COLO668 (cell line): Measurements from ENCODE around the gene SRGAP3.
"Not testable (repeated sequence)": the region's sequence is repeated elsewhere in the genome, so short reads cannot be mapped to it uniquely, and the experiment has no call there.

Experiments used
- DNase-seq: peaks from one replicate; lab custom pipeline; 2025; ENCODE audit not compliant: unreplicated experiment; lab: John Stamatoyannopoulos, UW

SRGAP3 gene

DNA sequence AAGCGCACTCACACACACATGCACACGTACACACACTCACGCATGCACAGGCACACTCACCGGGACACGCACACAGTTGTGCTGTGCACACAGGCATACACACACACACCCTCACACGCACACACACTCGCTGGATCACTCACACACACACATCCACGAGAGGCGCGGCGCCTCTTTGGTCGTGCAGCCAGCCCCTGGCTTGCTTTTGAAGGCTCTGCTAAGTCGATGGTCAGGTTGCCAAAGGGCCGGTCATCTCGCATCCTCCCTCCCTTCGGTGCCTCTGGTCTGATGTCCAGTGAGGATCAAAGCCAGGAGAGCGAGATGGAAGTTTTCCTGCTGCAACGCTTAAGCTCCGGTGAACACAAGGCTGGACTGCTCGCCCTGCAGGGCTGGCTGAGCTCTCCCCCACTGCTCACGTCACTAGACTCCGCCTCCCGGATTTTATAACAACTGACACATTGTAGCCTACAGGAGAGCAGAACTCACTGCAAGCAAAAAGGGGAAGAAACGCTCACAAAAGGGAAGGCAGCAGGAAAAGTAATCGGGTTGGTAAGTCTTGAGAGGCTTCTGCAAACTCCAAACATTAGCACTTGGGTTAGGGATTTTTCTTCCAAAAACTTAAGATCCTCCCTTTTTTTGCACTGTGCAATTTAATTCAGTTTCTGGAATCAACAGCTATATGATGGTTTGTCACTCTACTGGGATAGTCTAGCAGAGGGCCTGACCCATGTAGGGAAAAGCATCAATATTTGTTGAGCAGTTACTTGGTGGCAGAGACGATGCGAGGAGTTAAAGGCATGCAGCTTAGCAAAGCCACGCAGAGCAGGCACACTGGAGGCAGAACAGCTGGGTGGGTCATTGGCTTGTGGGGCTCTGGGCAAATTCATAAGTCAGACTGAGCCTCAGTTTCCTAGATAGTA is at the start of gene SRGAP3:
Gene SRGAP3 (minus strand): TSS at position 374 of the 920 bp plus-strand sequence. CDS start 695 bp downstream, outside the sequence.
- peak; percentile 78 for DNase-seq

- no peak for DNase-seq
These were observed 48.8 kb upstream of the SRGAP3 start for GRCh38 chr3:9298236-9298635.

DNA sequence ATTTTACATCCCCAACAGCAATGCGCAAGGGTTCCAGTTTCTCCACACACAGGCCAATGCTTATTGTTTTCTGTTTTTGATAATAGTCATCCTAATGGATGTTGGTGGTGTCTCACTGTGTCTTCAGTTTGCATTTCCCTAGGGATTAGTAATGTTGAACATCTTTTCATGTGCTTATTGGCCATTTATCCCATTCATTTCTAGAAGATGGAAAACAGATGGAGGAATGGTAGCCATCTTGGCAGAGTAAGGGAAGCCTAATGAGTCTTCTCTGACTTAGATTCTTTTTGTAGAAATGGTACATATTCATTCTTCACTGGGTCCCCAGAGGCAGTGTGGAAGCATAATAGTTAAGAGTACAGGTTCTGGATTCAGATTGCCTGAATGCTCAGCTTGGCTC is 46.8 kb upstream of the SRGAP3 start:
- no peak for DNase-seq

GRCh38 chr3:9295007-9295406 is 45.6 kb upstream of the SRGAP3 start:
- no peak for DNase-seq

- DNase-seq: not testable (repeated sequence)
These were observed 44.5 kb upstream of the SRGAP3 start for GRCh38 chr3:9293953-9294352.

DNA sequence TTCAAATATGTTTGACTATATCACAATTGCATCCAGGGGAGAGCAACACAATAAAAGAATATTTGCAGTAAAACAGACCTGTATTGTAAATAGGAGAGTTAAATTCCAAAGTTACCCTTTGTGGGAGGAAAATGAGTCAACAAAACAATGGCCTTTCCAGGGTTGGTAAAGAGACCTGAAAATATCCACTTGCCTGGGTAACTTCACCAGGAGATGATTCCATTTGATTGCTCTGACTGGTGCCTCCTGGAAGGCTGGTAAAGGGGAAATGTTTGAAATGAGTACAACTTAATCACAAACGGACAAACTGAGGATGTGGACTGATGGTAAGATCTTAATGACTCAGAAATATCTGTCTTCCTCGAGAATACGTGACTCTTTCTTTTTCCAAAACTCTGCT is 43.6 kb upstream of the SRGAP3 start:
- DNase-seq: no peak

DNA sequence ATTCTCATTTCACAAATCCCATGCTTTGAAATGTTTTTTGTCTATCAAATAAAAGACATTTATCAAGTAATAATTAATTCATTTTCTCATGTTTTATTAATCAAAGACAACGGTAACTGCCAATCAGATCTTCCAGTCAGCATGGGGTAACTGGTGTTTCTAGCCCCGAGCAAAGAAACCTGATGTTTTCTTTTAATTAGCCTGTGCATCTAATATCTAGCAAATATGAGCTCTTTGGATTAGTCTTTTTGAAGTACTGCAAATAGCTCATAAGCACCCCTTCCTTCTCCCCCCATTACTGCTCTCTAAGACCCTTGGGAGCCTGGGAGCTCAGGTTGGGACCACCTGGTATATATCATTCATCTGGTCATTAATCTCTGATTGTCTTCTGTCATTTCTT is 43.1 kb upstream of the SRGAP3 start:
- no peak for DNase-seq

- no peak for DNase-seq
These were observed 42.5 kb upstream of the SRGAP3 start for GRCh38 chr3:9291821-9292410.

GRCh38 chr3:9290566-9290965 is 41.1 kb upstream of the SRGAP3 start:
- DNase-seq: no peak

- DNase-seq: not testable (repeated sequence)
These were observed 32.1 kb upstream of the SRGAP3 start for GRCh38 chr3:9281533-9281932.

DNA sequence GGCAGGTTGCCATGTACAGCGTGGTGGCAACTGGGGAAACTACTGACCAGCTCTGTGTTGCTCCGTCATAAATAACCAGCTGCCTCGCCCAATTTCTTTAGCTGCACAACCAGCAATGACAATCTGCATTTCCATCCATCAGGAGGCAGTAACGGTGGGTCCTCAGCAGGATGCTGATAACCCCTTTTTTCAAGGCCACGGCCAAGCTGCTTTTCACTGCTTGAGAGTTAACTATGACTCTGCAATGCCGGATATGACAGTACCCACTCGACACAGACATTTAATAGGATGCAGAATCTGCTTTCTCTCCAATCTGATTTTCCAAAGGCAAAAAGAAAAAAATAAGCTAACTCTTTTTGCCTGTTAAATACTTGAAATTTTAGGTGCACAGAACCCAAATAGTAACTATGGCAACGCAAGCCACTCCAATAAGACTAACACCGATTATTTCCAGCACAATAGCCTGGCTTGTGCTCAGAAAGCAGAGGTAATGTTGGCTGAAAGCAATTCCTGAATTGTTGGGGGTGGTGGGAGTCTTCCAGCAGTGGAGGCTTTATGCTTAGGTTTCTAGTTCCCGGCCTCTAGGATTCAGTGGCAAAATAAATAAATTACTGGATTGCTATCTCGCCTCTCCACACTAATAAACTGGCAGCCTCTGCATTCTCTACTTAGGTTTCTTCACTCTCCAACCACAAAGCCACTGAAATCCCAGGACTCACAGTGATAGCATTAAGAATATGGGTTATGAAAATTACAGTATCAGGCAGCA is 31.2 kb upstream of the SRGAP3 start:
- no peak for DNase-seq

DNA sequence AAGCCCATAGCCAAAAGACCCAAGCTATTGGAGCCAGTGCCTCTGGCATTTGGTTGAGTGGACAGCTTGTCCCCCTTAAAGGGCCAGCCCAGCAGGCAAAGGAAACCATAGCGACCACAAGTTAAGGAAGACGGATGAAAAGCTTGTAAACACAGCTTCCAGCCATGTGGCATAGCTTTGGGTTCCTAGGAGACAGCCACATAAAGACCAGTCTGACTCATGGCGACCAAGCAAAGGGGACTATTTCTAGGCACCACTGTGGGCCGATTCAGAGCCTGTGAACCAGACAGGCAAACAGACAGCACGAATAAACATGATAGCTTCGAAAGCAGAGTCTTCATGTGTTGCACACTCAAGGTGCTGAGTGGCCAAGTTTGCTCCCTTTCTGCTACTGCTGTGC is 30.5 kb upstream of the SRGAP3 start:
- no peak for DNase-seq

- no peak for DNase-seq
These were observed 29.1 kb upstream of the SRGAP3 start for GRCh38 chr3:9278498-9278897.

- DNase-seq: no peak
These were observed 28.6 kb upstream of the SRGAP3 start for GRCh38 chr3:9278085-9278484.

DNA sequence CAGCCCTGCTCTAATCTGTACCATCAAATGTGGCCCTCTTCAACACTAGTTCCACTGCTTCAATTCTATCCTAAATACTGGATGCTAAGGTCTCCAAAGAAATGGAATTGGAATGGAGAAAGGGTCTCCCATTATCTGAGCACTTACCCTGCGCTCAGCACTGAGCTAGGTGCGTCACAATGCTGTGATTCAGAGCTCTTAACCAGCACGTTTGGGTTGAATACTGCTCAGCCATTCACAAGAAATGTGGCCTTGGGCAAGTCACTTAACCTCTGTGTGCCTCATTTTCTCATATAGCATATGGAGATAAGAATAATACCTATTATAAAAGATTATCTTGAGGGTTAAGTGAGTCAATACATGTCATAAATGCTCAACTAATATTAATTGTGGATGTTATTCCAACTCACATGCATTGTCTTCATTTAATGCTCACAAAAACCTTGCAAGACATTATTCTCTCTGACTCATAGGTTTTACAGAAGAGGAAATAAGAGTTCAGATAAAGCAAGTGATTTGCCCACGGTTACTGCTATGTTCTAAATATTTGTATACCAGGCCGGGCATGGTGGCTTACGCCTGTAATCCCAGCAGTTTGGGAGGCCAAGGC is 27.4 kb upstream of the SRGAP3 start:
- DNase-seq: no peak

GRCh38 chr3:9271903-9272302 is 22.5 kb upstream of the SRGAP3 start:
- no peak for DNase-seq

- DNase-seq: no peak
These were observed 21.3 kb upstream of the SRGAP3 start for GRCh38 chr3:9270704-9271103.

DNA sequence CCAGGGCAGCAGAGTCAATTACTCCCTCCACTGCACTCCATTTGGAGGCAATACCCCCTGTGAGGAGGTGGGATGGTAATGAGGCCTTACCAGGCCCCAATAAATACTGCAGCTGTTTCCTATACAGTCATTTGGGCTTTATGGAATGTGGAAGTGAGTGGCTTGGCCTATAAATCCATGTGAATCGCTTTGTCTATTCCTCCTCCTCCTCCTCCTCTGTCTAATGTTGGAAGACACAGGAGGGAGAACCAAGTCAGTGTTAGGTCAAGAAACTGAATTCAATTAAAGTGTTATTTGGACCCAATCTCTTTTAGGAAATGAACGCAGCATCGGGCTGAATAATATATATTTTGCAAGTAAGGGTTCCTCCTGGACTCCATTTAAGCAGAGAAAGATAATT is 17.3 kb upstream of the SRGAP3 start:
- DNase-seq: no peak

GRCh38 chr3:9260305-9260704 is 10.9 kb upstream of the SRGAP3 start:
- no peak for DNase-seq

- no peak for DNase-seq
These were observed 7.6 kb upstream of the SRGAP3 start for GRCh38 chr3:9257092-9257491.

DNA sequence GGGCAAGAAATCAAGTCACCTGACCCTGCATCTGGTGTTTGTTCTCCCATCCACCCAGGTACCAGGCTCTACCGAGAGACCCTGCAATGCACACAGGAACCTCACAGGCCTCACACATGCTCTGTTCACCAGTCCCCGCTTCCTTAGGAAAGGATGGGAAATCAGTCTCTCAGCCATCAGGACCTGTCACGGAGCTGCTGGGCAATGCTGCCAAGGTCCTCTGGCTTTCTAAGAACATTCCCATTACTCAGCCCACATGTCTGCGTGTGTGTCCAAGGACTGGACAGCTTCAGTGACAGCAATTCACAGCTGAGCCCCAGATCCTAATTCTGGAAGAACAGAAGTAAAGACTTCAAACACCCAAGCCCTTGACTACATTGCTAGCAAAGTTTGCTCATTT is 6.5 kb upstream of the SRGAP3 start:
- DNase-seq: no peak
